Measurements from ENCODE around the gene C9orf72.

- TF ChIP-seq CTCF (IDR thresholded peaks at IDR 0.05) (no peak), POLR2A (IDR thresholded peaks at IDR 0.05) (no peak)
Observed at GRCh38 chr9:27602142-27602861, 29.0 kb upstream of the C9orf72 start.
